Heart left ventricle (tissue), 13 donors: ENCODE measurements around the gene LYG2.

Experiments
- CTCF ChIP-seq, 12 donors: fragments of 200-600 bp; sonication (generic) in 4 of 12; IDR thresholded peaks; one replicate each; pipeline versions ENCODE4 v1.5.0 to v1.8.0; 2018 to 2022; ENCODE audit warnings: antibody characterized with exemption in 12 of 12, mild to moderate bottlenecking in 5 of 12
- POLR2A ChIP-seq, 2 donors: fragments of 450-650 bp; IDR thresholded peaks; one replicate each; pipeline ENCODE4 v1.6.1; 2017; ENCODE audit warnings: antibody characterized with exemption in 2 of 2, mild to moderate bottlenecking in 2 of 2, moderate library complexity in 2 of 2
- donor health status: ischemic (EF 13 %, LVEDD 7.1; RV severe dilation, severe dysfunction).
- donor health status: DM: no; HTN: yes; CAD: no.
- donor health status: DM: no; HTN: no; CAD: no.
- donor health status: ischemic (EF 25% LVEDD 6.9; RV normal size, moderate dysfunction).
- donor health status: ischemic (EF 25% LVEDD 5.7; RV mildly dilated, moderate dysfunction).
- donor health status: ischemic (EF 35%, LVEDD 5.7; RV mildly dilated, moderate dysfunction).
- donor health status: nonischemic (EF 11% LVEDD 7.7; RV severe dilation, severe dysfunction).
- donor health status: DM: yes; HTN: yes; CAD: no.
- donor health status: PGD.
- donor health status: ischemic (EF 29% LVEDD 5.4; RV normal size, mild dysfunction).
- donor health status: nonischemic (EF 23%, LVEDD 6.1; RV moderate dilation, normal function).

- TF ChIP-seq CTCF (IDR thresholded peaks at IDR 0.05) (no peak), POLR2A (IDR thresholded peaks at IDR 0.05) (no peak)
Measured at GRCh38 chr2:99238599-99238998, 16.9 kb downstream of the LYG2 start.
